Activated T-cell treated with anti-CD3 and anti-CD28 coated beads for 24 hours (primary cell): Measurements from ENCODE around the gene PDYN.
"Not testable (repeated sequence)": the region's sequence is repeated elsewhere in the genome, so short reads cannot be mapped to it uniquely, and the experiment has no call there.

Source experiments
- DNase-seq: peaks from one replicate; pipeline ENCODE4 v3.0.0-alpha.2; 2020; ENCODE audit warnings: low read depth

The PDYN gene

DNA sequence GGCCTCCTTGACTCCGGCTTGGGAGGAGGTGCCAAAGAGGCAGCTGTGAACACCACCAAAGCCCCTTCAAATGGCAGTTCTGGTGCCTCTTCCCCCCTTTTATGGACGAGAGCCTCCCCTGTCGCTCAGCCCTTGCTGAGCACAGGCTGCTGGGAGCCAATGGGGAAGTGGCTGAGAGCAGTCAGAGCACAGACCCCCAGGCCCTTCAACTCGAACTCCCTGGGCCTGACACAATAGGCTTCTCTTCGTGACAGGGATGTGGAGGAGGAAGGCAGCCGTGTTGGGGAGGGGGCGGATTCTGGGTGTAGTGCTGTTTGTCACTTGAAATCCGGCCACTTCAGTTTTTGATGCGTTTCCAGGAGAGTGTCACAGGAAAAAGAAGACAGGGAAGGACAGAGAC, at the start of gene PDYN:
Gene PDYN, minus strand, starts transcription at position 73 of the 400 bp plus-strand sequence. CDS start 10,974 bp downstream, outside the sequence.
- DNase-seq = no peak

DNA sequence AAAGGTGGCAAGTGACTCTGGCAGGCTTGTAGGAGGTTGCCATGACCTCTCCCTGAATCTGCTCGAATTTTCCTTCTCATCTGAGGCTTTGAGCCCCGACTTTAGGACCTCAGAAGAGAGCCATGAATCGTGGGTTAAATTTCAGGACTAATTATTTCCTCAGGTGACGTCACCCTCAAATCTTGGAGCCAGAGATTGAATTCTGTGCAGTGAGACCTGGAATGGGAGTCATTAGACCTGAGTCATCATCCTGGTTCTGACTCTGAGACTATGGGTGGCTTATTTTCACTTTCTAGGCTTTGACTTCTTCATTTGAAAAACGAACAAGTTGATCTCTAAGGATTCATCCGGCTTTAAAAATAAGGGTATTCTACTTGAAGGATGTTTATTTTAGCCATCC, 48.5 kb upstream of the PDYN start:
- no peak for DNase-seq

DNA sequence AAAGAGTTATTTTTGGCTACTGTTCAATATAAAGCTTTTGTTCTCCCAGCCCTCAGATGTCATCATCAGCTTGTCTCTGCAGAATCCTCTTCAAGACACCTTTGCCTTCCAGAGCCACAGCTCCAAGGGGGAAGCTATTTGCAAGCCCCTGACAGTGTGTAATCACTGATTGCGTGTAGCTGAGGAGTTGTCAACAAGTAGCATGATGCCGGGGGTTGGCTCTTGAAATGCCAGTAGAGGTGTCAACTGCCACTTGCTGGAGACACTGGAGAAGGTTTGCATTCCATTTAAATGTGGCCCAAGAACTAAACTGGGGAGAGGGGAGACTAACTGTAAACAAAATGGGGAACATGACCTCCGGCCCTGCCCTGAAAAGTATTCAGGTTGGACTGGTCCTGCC, 44.3 kb upstream of the PDYN start:
- DNase-seq = no peak

DNA sequence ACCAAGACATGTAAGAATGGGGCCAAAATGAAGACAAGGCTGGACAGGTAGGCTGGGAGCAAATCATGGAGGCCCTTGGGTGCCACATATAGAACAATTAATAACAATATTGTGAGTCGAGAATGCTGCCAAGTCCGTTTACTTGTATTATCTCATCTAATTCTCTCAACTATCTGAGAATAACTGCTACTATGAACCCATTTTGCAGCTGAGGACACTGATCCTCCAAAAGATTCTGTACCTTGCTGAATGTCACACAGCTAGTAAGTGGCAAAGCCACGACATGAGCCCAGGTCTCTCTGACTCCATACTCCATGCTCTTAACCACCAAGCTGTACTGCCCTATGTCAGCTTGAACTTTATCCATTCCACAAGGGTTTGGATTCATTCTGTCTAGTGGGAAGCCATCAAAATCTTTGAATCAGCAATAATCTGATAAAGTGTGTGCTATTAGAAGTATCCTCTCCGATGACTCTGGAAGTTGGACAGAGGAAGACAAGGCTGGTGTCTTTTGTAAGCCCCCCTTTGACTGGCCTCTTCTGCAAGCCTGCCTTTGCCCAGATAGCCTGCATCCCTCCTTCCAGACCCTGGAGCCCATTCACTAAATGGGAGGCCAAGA, 43.5 kb upstream of the PDYN start:
- no peak for DNase-seq

DNA sequence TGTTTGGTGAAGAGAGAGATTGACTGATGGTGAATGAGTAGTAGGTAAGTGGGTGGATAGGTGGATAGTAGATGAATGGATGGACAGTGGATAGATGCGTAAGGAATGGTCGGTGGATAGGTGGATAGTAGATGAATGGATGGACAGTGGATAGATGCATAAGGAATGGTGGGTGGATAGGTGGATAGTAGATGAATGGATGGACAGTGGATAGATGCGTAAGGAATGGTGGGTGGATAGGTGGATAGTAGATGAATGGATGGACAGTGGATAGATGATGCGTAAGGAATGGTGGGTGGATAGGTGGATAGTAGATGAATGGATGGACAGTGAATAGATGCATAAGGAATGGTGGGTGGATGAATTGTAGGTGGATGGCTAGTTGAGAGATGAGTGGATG, 42.5 kb upstream of the PDYN start:
- not testable (repeated sequence) for DNase-seq

DNA sequence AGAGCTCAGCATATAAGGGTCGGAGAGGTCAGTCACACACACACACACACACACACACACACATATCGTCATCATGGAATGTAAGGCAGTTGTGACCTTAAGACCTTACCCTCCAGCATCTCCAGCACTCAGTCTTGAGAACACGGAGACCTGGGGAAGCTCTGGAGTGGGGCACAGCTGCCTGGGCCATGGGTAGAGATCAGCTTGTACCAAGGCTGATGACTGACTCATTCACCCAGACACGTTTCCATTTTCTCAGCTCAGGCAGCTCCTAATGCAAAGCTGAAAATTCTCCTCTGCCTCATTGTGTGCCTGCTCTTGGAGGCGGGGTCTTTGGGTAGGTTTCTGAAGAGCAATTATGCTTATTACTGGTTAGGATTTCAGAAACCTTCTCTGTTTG, 38.3 kb upstream of the PDYN start:
- DNase-seq = no peak

DNA sequence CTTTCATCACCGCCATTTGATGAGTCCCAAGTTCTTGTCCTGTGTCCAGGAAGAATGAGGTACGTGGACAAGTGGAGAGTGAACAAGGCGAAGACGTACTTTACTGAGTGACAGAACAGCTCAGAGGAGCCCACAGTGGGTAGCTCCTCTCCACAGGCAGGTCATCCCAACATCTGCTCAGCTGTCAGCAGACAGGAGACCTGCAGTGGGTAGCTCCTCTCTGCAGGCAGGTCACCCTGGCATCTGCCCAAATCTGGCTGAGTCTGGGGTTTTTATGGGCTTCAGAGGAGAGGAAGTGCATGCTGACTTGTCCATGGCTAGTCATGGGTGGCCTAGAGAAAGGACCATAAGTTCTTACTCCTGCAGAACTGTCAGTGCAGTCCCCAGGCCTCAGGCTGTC, 32.7 kb upstream of the PDYN start:
- DNase-seq = no peak

DNA sequence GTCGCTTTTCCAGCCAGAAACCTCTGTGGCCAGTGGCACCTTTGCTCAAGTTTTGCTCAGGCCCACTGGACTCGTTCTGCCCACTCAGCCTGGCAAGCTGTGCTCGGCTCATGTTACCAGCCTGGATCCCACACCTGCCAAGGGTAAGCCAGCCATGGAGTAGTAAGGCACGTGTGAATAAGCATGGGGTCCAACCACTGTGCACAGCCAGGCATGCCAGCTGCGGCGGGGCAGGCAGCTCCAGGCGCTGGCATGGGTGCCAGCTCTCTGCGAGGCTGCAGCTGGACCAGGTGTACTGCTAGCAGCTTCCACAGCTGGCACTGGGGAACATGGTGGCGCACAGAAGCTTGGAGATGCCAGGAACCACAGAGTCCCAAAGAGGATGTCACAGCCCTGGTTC, 32.1 kb upstream of the PDYN start:
- DNase-seq = no peak

- no peak for DNase-seq
Measured at GRCh38 chr20:2023151-2023550, 29.3 kb upstream of the PDYN start.

DNA sequence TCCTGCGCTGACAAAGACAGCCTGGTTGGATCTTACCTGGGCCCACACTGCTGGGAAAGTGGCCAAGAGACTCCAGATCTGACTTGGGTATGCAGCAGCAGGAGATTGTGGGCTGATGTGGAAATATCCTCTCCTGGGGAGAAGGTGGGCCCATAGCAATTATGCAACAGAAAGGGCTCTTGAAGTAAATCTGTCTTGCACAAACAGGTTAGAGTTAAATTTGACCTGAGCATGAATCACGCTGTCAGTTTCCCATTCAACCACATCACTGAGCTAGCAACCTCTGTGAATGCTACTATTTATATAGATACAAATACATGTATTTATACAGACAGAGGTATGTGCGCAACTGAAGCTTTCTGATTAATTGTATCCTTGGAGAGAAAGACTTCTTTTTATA, 28.3 kb upstream of the PDYN start:
- no peak for DNase-seq

GRCh38 chr20:2010533-2010932, 16.7 kb upstream of the PDYN start:
- no peak for DNase-seq

DNA sequence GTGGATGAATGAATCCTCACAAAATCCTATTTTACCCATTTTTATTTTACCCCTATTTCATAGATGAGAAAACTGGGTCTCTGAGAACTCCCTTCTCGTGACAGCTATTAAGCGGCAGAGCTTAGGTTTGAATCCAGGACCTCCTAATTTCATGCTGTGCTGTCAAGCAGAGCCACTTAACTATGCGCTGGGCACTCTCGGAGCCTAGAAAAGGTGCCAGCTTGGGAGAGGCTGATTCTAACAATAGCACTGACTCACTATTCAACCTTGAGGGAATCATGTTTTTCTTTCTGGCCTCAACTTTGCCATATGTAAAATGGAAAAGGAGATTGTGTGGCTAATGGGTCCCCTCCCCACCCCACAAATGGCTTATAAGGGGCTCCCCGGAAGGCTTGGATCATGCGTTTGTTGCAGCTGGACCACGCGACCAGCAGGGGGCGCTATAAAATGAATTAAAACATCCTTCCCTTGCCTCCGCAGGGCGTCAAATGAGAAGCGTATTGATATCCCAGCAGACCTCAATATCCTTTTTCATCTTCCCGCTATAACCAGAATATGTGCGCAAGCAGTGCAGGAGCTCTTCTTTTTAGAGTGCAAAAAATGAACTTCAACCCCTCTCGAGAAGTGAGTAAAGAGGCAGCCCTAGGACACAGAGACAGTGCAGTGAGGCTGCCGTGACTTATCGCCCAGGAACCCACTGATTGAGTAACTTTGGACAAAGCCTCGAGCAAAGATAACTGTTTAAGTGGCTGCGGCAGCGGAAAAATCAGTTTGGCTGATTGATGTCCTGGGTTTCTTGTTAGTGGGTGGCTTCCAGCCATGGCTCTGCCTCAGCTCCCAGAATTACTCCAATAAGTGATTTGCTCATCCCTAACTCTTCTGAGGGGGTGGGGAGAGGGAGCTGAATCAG, 12.8 kb upstream of the PDYN start:
- DNase-seq = peak; percentile 3

DNA sequence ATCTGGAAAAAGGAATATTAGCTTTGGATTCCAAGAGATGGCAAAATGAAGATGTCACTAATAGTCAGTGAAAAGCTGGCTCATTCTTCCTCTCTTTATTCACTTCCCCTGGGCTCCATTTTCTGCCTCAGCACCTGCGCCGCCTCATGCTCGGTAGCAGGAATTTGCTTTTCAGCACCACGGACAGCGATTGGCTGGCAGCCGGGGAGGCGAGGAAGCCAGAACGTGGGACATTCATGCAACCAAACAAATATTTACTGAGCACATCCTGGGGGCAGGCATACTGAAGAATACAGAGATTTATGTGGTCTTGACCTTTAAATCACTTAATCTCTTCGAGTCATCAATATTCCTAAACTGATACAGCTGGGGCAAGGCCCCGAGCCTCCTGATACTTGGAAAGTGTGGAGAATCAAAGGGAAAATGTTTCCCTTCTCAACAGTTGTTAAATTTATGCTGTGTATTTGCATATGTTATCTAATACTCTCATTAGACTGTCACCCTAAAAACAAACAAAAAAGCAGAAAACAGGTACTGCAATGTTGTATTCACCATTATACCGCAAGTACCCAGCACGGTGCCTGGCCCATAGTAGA, 12.1 kb upstream of the PDYN start:
- peak; percentile 35 for DNase-seq

GRCh38 chr20:2005359-2005758, 11.5 kb upstream of the PDYN start:
- DNase-seq = peak; percentile 4

DNA sequence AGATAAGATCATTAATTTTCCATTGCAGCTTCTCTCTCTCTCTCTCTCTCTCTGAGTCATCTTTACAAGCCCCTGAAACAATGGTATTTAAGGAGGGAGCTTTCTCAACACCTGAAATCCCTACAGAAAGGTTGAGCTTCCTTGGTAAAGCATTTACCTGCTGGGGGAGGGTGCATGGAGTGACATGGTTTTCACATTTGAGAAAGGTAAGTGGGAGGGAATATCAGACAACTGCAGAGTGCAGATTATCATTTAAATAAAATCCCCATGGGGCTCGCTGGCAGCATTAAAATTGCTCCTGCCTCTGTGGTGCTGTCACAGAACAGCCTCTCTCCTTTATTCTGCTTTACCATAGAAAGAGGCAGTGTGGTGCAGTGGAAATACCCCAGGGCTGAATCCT, 10.3 kb upstream of the PDYN start:
- DNase-seq = no peak

GRCh38 chr20:2002365-2002764, 8.5 kb upstream of the PDYN start:
- no peak for DNase-seq

GRCh38 chr20:2001119-2001518, 7.3 kb upstream of the PDYN start:
- DNase-seq = no peak

DNA sequence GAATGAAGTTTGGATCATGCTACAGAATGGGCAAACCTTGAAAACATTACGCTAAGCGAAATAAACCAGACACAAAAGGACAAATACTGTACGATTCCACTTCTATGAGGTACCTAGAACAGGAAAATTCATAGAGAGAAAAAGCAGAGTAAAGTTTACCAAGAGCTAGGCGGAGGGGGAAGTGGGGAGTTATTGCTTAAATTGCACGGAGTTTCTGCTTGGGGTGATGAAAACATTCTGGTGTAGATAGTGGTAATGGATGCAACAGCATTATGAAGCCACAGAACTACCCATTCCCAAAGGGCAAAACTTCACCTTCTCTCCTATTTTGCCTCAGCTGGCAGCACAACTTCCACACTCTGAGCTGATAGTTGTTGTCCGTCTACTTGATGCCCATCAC, 6.4 kb upstream of the PDYN start:
- no peak for DNase-seq

DNA sequence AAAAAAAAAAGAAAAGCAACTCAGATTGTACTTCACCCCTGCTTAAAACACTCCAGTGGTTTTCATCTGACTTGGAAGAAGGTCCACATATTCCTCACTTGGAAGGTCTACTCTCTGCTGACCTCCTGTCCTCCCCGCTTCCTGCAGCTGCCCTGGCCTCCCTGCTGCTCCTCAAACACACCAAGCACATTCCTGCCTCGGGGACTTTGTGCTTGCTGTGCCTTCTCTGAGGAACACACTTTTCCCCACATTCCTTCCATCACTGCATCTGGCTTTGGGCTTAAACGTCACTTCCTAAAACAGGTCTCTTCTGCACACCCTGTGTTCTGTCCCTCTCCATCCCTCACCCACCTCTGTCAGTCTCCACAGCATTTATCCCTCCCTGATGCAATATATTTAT, 4.9 kb upstream of the PDYN start:
- no peak for DNase-seq

DNA sequence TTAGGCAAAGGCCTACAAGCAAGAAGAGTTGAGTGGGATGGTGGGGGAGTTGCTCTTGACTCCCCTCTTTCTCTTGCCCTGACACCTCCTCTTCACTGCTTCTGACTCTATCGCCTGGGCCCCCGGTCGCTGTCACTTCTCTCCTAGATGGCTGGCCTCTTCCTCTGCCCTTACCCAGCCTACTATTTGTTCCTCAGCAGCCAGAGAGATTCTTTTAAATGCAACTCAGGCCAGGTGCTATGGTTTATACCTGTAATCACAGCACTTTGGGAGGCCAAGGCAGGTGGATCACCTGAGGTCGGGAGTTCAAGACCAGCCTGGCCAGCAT, 4.3 kb upstream of the PDYN start:
- no peak for DNase-seq

DNA sequence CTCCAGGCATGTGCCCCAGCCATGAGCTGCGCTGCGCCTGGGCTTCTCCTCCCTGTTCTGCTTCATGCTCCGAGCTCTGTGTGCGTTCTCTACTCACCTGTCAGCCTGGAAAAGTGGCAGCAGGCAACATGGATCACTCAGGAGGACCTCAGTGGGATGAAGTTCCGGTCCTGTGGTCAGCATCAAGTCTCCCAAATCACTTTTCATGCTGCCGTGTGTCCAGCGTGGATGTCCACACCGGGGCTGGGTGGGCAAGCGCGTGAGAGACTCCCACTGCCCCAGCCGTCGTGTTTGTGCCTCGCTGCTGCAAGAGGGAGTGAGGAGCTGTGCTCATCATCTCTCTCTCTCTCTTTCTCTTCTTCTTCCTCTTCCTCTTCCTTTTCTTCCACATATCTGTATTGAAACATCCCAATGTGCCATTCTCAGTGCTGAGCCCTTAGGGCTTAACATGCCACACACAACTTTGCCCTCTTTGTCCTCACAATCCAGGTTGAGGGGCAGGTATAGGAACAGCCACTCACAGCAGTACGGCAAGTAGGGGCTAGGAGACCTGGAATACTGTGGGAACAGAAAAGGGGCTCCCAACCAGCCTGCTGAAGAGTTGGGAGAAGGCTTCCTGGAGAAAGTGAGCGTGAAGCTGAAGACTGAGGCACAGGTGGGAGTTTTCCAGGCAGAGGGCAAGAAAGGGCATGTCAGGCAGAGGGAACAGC, 3.8 kb upstream of the PDYN start:
- no peak for DNase-seq

DNA sequence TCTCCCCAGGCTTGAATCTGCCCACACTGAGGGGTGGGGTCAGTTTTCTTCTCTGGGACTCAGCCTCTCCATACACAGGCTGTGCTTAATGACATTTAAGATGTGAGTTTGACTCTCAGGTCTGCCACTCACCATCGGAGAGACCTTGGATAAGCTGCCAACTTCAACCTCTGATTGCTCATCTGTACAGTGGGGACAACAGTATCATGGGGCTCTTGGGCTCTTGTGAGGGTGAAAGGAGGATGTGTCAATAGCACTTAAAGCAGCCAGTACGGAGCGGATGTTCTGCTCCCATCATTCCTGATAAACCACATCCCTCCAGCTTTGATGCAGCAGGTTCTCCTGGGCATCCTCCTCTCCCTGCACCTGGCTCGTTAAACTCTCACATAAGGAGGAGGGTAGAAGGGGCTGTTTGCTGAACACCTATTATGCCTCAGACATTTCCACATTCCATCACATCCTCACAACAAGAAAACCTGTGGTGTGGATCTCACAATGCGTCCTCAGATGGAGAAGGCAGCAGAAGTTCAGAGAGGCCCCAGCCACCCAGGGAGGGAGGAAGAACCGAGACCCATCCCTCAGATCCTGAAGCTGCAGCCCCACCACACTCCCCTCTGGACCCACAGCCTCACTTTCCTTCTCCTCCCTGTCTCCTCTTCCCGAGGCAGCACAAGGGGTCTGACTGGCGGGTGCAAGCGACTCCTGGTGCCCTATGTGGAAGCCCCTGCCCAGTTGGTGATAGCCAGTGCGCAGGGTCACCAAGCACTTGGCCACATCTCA, 1.9 kb upstream of the PDYN start:
- DNase-seq = no peak
